Endometrial microvascular endothelial cells (primary cell): ENCODE results near the gene MPL. TPM values are rescaled to one million over a fixed set of nuclear protein-coding genes. Genes with fewer than 3 reads are reported as not detected.

Experiments used
- in situ Hi-C: cut with HindIII; loops from 2 replicates; pipeline ENCODE4 v1.10.0; 2017; ENCODE audit warnings: low sequenced_read_pairs, low pct_unique_long_range_greater_than_20kb; ENCODE audit errors: inconsistent ontology term
- total RNA-seq: library from RNA; depleted of rRNA; stranded (reverse); fragments of >200 nt; gene quantifications from one replicate; pipeline ENCODE4 v1.2.3, GENCODE V29; 2015; ENCODE audit errors: inconsistent ontology term

The MPL gene
- total RNA-seq, 1 donor from 2014 or later = not detected

GRCh38 chr1:43305461-43305860 is 32.2 kb upstream of the MPL start:
- in situ Hi-C loops = no loop called here

DNA sequence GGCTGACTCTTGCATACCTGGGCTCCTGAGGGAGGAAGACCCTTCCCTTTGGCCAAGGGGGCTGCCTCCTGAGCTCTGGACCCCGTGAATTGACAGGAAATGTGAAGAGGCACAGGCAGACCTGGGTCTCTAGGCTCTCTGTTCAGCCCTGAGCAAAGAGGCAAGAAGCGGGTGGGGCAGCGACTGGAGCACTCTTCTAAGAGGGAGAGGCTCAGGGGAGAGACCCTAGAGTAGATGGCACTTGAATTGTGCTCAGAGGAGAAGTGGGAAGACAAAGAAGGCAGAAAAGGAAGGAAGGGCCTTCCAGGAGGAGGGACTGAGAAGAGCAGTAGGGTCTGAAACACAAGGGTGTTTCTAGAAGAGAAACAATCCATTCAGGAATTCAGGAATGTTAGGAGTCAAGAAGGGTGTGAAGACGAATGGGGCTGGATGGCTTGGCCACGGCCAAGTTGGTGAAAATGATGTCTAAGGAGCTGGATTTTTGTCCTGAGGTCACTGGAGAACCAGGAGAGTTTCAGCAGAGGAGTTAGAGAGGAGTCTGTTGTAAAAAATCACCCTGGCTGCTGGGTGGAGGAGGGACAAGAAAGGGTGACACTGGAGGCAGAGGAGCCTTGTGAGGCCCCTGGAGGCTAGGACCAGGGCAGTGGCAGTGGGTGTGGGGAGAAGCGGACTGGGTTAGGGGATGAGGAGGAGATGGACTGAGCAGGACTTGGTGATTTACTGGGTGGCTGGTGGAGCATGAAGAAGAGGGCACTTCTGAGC is 31.5 kb upstream of the MPL start:
- in situ Hi-C loops = no loop called here

GRCh38 chr1:43306688-43307457 is 30.7 kb upstream of the MPL start:
- in situ Hi-C loops = no loop called here

DNA sequence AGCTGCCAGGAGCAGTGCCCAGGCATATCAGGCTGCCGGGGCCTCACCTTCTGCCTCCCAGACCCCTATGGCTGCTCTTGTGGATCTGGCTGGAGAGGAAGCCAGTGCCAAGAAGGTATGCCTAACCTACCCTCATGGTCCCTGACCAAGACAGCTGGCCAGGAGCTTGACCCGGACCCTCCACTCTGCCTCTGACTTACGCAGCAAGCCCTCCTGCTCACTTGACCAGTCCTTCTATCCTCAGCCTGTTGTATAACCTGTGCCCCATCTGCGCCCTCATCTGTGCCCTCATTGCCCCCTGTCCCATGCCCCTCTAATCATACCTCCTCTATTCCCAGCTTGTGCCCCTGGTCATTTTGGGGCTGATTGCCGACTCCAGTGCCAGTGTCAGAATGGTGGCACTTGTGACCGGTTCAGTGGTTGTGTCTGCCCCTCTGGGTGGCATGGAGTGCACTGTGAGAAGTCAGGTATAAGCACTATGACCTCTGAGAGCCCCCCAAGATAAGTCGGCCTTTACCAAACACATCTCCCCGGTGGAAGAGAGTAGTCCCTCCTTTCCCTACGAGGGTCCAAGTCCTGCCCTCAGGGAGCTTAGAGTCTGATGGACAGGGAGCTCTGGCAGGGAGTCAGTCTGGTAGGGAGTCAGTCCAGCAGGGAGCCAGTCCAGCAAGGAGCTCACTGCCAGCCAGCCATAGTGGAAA is 30.0 kb upstream of the MPL start:
- in situ Hi-C loops = no loop called here

DNA sequence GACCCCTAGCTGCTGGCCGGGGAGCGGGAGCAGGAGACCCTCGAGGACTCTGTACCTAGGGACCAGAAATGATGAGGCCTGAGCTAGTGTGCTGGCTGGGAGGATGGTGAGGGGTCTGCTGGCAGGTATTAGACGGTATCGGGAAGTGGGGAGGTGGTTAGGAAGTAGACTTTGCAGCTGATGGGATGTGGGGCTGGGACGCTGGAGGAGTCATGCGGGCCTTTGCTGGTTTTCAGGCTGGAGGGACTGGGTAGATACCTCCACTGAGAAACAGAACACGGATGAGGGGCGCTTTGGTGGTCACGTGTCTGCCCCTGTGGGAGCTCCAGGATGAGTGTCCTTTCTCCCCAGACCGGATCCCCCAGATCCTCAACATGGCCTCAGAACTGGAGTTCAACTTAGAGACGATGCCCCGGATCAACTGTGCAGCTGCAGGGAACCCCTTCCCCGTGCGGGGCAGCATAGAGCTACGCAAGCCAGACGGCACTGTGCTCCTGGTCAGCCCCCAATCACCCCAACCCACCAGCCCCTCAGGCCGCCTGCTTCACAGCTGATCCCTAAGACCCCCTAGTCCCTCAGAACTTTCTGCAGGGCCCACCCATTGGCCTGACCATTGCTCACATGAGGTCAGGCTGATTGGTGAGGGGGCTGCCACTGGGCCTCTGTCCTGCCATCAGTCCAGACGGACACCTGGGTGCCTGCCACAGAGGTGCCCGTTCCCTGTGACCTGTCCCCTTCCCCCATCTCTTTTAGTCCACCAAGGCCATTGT is 28.8 kb upstream of the MPL start:
- in situ Hi-C loops = no loop called here

- in situ Hi-C loops = no loop called here
These were observed 28.1 kb upstream of the MPL start for GRCh38 chr1:43309405-43310025.

DNA sequence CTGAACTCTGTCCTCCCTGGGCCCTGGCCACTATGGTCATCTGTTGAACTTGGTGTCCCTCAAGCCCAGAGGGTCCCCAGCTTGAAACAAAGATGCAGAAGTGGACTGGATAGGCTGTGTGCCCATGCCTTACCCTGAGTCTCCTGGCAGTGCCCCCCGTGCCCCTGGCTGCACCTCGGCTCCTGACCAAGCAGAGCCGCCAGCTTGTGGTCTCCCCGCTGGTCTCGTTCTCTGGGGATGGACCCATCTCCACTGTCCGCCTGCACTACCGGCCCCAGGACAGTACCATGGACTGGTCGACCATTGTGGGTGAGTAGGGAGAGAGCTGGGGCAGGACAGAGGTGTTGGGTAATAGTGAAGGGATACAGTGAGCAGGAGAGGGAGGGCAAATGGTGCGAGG is 26.1 kb upstream of the MPL start:
- in situ Hi-C loops = no loop called here

DNA sequence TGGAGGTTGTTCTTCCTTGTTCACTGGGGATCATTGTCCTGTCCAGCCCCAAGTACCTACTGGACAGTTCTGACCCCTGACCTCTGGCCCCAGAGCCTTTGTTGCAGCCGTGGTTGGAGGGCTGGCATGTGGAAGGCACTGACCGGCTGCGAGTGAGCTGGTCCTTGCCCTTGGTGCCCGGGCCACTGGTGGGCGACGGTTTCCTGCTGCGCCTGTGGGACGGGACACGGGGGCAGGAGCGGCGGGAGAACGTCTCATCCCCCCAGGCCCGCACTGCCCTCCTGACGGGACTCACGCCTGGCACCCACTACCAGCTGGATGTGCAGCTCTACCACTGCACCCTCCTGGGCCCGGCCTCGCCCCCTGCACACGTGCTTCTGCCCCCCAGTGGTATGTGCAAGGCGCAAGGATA is 25.4 kb upstream of the MPL start:
- in situ Hi-C loops = no loop called here

DNA sequence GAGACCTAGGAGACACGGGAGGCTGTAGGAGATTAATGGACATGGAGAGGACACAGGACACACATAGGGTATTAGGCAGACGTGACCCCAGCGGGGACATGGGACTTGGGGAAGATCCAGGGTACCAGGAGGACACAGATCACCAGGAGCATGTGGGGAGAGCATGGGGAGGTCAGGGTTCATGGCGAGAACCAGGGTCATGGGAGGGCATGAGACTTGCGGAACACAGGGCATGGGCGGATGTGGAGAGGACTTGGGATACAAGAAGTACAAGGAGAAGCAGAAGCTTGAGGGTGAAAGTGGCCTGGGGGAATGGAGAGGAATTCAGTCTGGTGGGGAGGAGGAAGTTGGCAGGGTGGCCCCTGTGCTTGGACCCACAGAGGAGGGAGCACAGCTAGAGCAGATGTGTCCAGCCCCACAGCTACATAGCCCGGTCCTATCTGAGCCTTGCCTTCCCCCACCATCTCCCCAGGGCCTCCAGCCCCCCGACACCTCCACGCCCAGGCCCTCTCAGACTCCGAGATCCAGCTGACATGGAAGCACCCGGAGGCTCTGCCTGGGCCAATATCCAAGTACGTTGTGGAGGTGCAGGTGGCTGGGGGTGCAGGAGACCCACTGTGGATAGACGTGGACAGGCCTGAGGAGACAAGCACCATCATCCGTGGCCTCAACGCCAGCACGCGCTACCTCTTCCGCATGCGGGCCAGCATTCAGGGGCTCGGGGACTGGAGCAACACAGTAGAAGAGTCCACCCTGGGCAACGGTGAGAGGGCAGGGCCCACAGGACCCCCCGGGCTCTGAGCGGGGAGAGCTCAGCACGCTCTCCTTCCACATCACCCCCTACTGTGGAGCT is 24.7 kb upstream of the MPL start:
- in situ Hi-C loops = no loop called here

- in situ Hi-C loops = no loop called here
These were observed 23.8 kb upstream of the MPL start for GRCh38 chr1:43313771-43314170.

- in situ Hi-C loops = no loop called here
These were observed 23.4 kb upstream of the MPL start for GRCh38 chr1:43314233-43314632.

- in situ Hi-C loops = no loop called here
These were observed 22.1 kb upstream of the MPL start for GRCh38 chr1:43315481-43315880.

DNA sequence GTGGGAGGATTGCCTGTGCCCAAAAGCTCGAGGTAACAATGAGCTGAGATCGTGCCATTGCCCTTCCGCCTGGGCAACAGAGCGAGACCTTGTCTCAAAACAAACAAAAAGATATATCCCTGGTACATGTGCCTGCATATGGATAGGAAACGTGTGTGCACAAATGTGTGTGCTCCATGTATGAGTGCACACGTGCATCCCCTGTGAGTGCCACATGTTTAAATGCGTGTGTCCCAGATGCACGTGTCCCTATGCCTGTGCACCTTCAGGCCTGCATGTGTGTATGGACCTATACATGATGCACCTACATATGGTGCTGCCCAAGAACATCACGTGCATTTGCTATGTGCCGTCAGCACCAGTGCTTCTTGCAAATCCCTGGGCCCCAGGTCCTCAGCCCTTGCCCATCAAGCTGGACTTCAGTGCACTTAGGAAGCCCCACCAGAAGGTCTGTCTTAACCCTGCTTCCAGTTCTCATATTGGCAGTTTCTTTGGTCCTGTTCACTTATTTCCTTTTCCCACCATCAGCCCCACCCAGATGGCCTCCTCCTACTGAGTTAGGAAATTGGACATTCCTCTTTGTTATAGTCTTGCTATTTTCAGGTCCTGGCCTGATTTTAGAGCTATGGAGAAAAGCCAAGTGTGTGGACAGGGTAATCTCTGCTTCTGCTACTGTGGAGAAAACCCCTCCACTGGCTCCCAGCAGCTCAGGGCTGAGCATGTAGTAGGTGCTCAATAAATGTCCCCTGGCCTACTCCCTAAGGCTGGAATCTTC is 21.5 kb upstream of the MPL start:
- in situ Hi-C loops = no loop called here

GRCh38 chr1:43316738-43317520 is 20.7 kb upstream of the MPL start:
- in situ Hi-C loops = no loop called here

GRCh38 chr1:43317817-43318471 is 19.7 kb upstream of the MPL start:
- in situ Hi-C loops = no loop called here

- in situ Hi-C loops = no loop called here
These were observed 18.8 kb upstream of the MPL start for GRCh38 chr1:43318831-43319230.
